ENCODE data around the gene RNASE13. TPM values are rescaled to one million over a fixed set of nuclear protein-coding genes. Genes with fewer than 3 reads are reported as not detected.

Gene RNASE13
- total RNA-seq, 1 experiment from 2014 or later: not detected

DNA sequence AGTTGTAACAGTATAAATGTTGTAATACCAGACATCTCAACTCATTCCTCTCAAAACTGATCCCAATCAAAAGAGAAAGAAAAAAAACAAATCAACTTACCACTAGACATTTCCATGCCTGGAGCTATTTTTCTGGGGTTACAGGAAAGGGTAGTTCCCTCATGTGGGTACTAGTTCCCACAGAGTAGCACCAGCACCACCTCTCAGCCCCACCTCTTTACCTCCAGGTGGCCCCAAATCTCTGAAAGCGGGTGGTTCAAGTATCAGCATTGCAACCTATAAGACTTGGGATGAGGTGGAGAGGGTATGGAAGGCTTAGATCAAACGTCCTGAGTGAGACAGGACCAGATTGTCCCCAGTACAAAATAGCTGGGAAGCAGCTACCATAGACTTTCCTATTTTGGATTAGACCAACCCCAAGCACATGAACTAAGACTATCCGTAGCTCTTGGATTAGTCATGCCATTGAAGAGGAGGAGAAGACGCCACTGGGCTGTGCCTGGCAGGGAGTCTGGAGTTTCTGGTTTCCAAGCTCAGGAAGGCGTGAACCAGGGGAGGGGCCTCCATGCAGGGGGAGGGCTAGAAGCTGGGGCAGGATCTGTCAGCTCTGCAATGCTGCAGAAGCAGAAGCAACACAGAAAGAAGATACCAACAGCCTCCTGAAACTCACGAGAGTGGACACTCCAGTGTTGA, 35.8 kb downstream of the RNASE13 start, which contains the start of gene SLC39A2 (continued):
- TF ChIP-seq, protein P1, sequence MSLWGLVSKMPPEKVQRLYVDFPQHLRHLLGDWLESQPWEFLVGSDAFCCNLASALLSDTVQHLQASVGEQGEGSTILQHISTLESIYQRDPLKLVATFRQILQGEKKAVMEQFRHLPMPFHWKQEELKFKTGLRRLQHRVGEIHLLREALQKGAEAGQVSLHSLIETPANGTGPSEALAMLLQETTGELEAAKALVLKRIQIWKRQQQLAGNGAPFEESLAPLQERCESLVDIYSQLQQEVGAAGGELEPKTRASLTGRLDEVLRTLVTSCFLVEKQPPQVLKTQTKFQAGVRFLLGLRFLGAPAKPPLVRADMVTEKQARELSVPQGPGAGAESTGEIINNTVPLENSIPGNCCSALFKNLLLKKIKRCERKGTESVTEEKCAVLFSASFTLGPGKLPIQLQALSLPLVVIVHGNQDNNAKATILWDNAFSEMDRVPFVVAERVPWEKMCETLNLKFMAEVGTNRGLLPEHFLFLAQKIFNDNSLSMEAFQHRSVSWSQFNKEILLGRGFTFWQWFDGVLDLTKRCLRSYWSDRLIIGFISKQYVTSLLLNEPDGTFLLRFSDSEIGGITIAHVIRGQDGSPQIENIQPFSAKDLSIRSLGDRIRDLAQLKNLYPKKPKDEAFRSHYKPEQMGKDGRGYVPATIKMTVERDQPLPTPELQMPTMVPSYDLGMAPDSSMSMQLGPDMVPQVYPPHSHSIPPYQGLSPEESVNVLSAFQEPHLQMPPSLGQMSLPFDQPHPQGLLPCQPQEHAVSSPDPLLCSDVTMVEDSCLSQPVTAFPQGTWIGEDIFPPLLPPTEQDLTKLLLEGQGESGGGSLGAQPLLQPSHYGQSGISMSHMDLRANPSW (CRISPR knock-in tag; conservative IDR thresholded peaks at IDR 0.05; ENCODE audit: low read depth): no peak
- TF ChIP-seq, protein P2, sequence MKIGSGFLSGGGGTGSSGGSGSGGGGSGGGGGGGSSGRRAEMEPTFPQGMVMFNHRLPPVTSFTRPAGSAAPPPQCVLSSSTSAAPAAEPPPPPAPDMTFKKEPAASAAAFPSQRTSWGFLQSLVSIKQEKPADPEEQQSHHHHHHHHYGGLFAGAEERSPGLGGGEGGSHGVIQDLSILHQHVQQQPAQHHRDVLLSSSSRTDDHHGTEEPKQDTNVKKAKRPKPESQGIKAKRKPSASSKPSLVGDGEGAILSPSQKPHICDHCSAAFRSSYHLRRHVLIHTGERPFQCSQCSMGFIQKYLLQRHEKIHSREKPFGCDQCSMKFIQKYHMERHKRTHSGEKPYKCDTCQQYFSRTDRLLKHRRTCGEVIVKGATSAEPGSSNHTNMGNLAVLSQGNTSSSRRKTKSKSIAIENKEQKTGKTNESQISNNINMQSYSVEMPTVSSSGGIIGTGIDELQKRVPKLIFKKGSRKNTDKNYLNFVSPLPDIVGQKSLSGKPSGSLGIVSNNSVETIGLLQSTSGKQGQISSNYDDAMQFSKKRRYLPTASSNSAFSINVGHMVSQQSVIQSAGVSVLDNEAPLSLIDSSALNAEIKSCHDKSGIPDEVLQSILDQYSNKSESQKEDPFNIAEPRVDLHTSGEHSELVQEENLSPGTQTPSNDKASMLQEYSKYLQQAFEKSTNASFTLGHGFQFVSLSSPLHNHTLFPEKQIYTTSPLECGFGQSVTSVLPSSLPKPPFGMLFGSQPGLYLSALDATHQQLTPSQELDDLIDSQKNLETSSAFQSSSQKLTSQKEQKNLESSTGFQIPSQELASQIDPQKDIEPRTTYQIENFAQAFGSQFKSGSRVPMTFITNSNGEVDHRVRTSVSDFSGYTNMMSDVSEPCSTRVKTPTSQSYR (CRISPR knock-in tag; IDR thresholded peaks at IDR 0.05): no peak
- TF ChIP-seq NFYB (CRISPR knock-in tag; conservative IDR thresholded peaks at IDR 0.05; ENCODE audit: low read depth): no peak

DNA sequence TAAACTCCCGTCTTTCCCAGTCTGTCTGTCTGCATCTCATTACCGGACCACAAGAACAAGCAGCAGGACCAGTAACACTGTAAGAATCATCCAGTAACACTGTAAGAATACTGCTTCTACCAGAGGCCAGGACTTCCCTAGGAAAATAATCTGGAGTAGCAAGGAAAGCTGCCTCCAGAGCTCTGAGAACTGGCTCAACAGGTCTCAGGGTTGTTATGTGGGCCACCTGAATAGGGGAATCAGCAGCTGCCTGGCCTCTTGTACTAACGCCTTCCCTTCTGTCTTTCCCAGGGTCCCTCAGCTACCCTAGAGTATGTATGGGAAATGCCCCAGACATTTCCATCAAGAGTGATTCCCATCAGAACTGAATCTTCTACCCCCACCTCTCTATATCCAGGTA, 36.5 kb downstream of the RNASE13 start:
- H3K36me3 Mint-ChIP-seq: peaks cover 36% of the 10 kb centered on the region

DNA sequence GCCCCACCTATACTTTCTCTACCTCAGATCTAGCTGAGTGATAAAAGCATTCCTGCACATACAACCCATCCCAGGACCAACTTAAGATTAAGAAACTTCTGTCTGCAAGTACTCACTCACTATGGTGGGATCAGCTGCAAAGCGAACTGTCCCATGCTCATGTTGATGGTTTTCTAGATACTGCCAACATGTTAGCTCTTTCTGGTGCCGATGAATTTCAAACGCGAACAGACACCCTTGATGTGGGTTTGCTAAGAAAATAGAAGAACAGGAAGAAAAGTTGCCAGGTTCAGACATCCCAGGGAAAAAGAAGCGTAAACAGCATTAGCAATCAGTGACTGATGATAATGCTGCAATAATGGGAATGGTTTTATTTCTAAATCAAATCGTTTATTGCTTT, 37.0 kb downstream of the RNASE13 start:
- CTCF ChIA-PET: interaction anchor here (0.6 to 5.6 kb wide), 14 partner anchors 8 to 171 kb away, joined by 3 to 78 read pairs (median 5); partner anchors contain the start of gene ARHGEF40
- H3K27ac Mint-ChIP-seq: peak overlapping the region; percentile 78
- DNase-seq (ENCODE audit: low spot score): no peak
- no peak overlapping the region for H3K4me3 Mint-ChIP-seq
- ATAC-seq: no peak
- TF ChIP-seq GABPB1 (CRISPR knock-in tag; IDR thresholded peaks at IDR 0.05) (no peak), CREB1 (CRISPR knock-in tag; IDR thresholded peaks at IDR 0.05) (no peak)
- TF ChIP-seq, protein P3, sequence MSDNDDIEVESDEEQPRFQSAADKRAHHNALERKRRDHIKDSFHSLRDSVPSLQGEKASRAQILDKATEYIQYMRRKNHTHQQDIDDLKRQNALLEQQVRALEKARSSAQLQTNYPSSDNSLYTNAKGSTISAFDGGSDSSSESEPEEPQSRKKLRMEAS (CRISPR knock-in tag; IDR thresholded peaks at IDR 0.05): no peak
- no peaks in the 10 kb centered on the region; the same call in 1 of the 2 replicates for H3K27me3 Mint-ChIP-seq (ENCODE audit: low read depth)
- H3K9me3 Mint-ChIP-seq: no peaks in the 10 kb centered on the region
- POLR2A ChIA-PET: interaction anchor here (0.6 to 1.3 kb wide), 5 partner anchors 17 to 196 kb away, joined by 3 to 8 read pairs (median 4); no protein-coding TSS in a partner anchor
- peaks cover 41% of the 10 kb centered on the region for H3K36me3 Mint-ChIP-seq
- H3K4me1 Mint-ChIP-seq: peaks cover 18% of the 10 kb centered on the region

More for the DNA sequence above, 36.5 kb downstream of the RNASE13 start:
- H3K9me3 Mint-ChIP-seq: no peaks in the 10 kb centered on the region
- peaks cover 18% of the 10 kb centered on the region for H3K4me1 Mint-ChIP-seq
- no peak overlapping the region; the same call in 1 of the 2 replicates for H3K4me3 Mint-ChIP-seq
- H3K27ac Mint-ChIP-seq: peak overlapping the region; percentile 25
- TF ChIP-seq IRF2 (CRISPR knock-in tag; IDR thresholded peaks at IDR 0.05; ENCODE audit: borderline replicate concordance, low read depth): no peak
- TF ChIP-seq HMGA2 (CRISPR knock-in tag; IDR thresholded peaks at IDR 0.05): no peak
- no peak for TF ChIP-seq GTF2I (CRISPR knock-in tag; conservative IDR thresholded peaks at IDR 0.05)
- no peak for TF ChIP-seq NR2C2 (CRISPR knock-in tag; IDR thresholded peaks at IDR 0.05)
- no peak for TF ChIP-seq SMAD4 (CRISPR knock-in tag; IDR thresholded peaks at IDR 0.05)
- TF ChIP-seq, protein P4, sequence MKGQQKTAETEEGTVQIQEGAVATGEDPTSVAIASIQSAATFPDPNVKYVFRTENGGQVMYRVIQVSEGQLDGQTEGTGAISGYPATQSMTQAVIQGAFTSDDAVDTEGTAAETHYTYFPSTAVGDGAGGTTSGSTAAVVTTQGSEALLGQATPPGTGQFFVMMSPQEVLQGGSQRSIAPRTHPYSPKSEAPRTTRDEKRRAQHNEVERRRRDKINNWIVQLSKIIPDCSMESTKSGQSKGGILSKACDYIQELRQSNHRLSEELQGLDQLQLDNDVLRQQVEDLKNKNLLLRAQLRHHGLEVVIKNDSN (CRISPR knock-in tag; IDR thresholded peaks at IDR 0.05): no peak
- ChIA-PET CTCF (interaction anchor here (1.0 to 5.6 kb wide), 12 partner anchors 16 to 172 kb away, joined by 3 to 78 read pairs (median 7); partner anchors contain the start of gene ARHGEF40), POLR2A (interaction anchor here (1.0 to 1.3 kb wide), 3 partner anchors 16 to 96 kb away, joined by 3 to 4 read pairs (median 3); no protein-coding TSS in a partner anchor)
- H3K27me3 Mint-ChIP-seq (ENCODE audit: low read depth): no peaks in the 10 kb centered on the region; the same call in 1 of the 2 replicates
- DNase-seq (ENCODE audit: low spot score) (no peak), ATAC-seq (peak; percentile 34)

DNA sequence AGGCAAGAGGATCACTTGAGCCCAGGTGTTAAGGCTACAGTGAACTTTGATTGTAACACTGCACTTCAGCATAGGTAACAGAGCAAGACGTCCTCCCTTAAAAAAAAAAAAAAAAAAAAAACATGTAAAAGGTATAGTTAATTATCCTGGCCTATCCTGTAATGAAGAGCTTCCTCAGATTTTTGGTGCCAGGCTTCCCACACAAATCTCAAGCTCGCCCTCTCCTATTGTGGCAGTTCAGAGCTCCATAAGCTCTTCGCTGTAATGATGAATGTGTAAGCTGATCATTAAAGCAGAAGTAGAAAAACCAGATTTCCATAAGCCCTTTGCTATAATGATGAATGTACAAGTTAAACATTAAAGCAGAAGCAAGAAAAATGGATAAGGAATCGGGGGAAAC, 37.5 kb downstream of the RNASE13 start:
- H3K27ac Mint-ChIP-seq: peak overlapping the region; percentile 78; the same call in 1 of the 2 replicates
- ChIA-PET POLR2A (interaction anchor here (0.6 to 0.7 kb wide), 2 partner anchors 74 to 196 kb away, joined by 5 to 8 read pairs; no protein-coding TSS in a partner anchor), CTCF (interaction anchor here (0.6 to 5.6 kb wide), 11 partner anchors 9 to 171 kb away, joined by 3 to 78 read pairs (median 5); no protein-coding TSS in a partner anchor)

More for the DNA sequence above, 37.5 kb downstream of the RNASE13 start:
- Mint-ChIP-seq H3K9me3 (no peaks in the 10 kb centered on the region), H3K4me1 (peaks cover 18% of the 10 kb centered on the region), H3K36me3 (peaks cover 46% of the 10 kb centered on the region), H3K27me3 (ENCODE audit: low read depth) (no peaks in the 10 kb centered on the region; the same call in 1 of the 2 replicates), H3K4me3 (no peak overlapping the region)
- no peak for DNase-seq (ENCODE audit: low spot score)
- ATAC-seq: no peak
- TF ChIP-seq, protein P5, sequence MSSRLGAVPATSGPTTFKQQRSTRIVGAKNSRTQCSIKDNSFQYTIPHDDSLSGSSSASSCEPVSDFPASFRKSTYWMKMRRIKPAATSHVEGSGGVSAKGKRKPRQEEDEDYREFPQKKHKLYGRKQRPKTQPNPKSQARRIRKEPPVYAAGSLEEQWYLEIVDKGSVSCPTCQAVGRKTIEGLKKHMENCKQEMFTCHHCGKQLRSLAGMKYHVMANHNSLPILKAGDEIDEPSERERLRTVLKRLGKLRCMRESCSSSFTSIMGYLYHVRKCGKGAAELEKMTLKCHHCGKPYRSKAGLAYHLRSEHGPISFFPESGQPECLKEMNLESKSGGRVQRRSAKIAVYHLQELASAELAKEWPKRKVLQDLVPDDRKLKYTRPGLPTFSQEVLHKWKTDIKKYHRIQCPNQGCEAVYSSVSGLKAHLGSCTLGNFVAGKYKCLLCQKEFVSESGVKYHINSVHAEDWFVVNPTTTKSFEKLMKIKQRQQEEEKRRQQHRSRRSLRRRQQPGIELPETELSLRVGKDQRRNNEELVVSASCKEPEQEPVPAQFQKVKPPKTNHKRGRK (CRISPR knock-in tag; IDR thresholded peaks at IDR 0.05; ENCODE audit: borderline replicate concordance): no peak
- TF ChIP-seq MYBL2 (CRISPR knock-in tag; IDR thresholded peaks at IDR 0.05) (no peak), MXD4 (CRISPR knock-in tag; IDR thresholded peaks at IDR 0.05; ENCODE audit: borderline replicate concordance) (no peak)
- TF ChIP-seq, protein P4 (CRISPR knock-in tag; IDR thresholded peaks at IDR 0.05): no peak
